IMR-90 (cell line): ENCODE measurements around the gene CSK. TPM values are rescaled to one million over a fixed set of nuclear protein-coding genes. Genes with fewer than 3 reads are reported as not detected.
A peak's percentile ranks its signal among the peaks of the same experiment; 100 is the strongest.

Experiments
- ATAC-seq: fragments of 200-7000 bp; cut with Tn5 transposase; 2 replicates; pipeline ENCODE4 v1.9.1; 2020; ENCODE audit warnings: low read depth, mild to moderate bottlenecking, moderate library complexity
- BruUV-seq: library from RNA; stranded (reverse); fragments of 400-500 nt; replicated peaks from 2 replicates; lab custom pipeline; 2021; lab: Mats Ljungman, UMichigan
- CTCF ChIA-PET: fragments of 300-600 bp; formaldehyde crosslinking; extraction: SDS; loops from one replicate; lab custom pipeline; 2021; ENCODE audit warnings: antibody characterized with exemption; lab: Yijun Ruan, JAX
- POLR2A ChIA-PET: fragments of 300-600 bp; sonication (Branson Sonifier 250); formaldehyde crosslinking; loops from one replicate; lab custom pipeline; 2022; ENCODE audit warnings: antibody characterized with exemption; ENCODE audit not compliant: unreplicated experiment; lab: Charles Lee
- DNase-seq: peaks from one replicate; pipeline ENCODE4 v3.0.0; 2013
- H2AFZ ChIP-seq: replicated peaks from 2 replicates; pipeline ENCODE3; 2013; ENCODE audit warnings: low read length, mild to moderate bottlenecking; ENCODE audit not compliant: poor library complexity
- H2AK5ac ChIP-seq: 2 replicates; pipeline ENCODE4 v1.6.1; 2013; ENCODE audit warnings: low read depth, low read length, inconsistent platforms
- H2AK9ac ChIP-seq: replicated peaks from 2 replicates; pipeline ENCODE3; 2013; ENCODE audit warnings: mild to moderate bottlenecking, low read depth, low read length, moderate library complexity; ENCODE audit not compliant: poor library complexity
- H2BK120ac ChIP-seq: 2 replicates; pipeline ENCODE4 v1.6.1; 2013; ENCODE audit warnings: low read depth, low read length, inconsistent platforms
- H2BK15ac ChIP-seq: 3 replicates; pipeline ENCODE4 v1.6.1; 2013; ENCODE audit warnings: low read depth, low read length, inconsistent platforms
- H2BK20ac ChIP-seq: 2 replicates; pipeline ENCODE4 v1.6.1; 2013; ENCODE audit warnings: low read depth, mild to moderate bottlenecking, inconsistent platforms, low read length, moderate library complexity
- H2BK5ac ChIP-seq: 2 replicates; pipeline ENCODE4 v1.6.1; 2013; ENCODE audit warnings: mild to moderate bottlenecking, low read depth, low read length, inconsistent platforms; ENCODE audit not compliant: poor library complexity, severe bottlenecking
- H3K14ac ChIP-seq: replicated peaks from 2 replicates; pipeline ENCODE4 v1.6.1; 2013; ENCODE audit warnings: low read depth, low read length, inconsistent platforms
- H3K18ac ChIP-seq: 2 replicates; pipeline ENCODE4 v1.6.1; 2013; ENCODE audit warnings: low read depth, low read length, control low read depth
- H3K23ac ChIP-seq: 2 replicates; pipeline ENCODE4 v1.6.1; 2013; ENCODE audit warnings: low read depth, low read length, inconsistent platforms
- H3K27ac ChIP-seq: 2 replicates; pipeline ENCODE4 v1.5.1; 2013; ENCODE audit warnings: mild to moderate bottlenecking, control low read depth, low read length; ENCODE audit not compliant: insufficient read depth
- H3K27me3 ChIP-seq: 2 replicates; pipeline ENCODE4 v1.6.1; 2013; ENCODE audit warnings: low read length; ENCODE audit not compliant: control insufficient read depth, insufficient read depth
- H3K36me3 ChIP-seq: 2 replicates; pipeline ENCODE4 v1.6.1; 2013; ENCODE audit warnings: low read length, mixed read lengths; ENCODE audit not compliant: control insufficient read depth, insufficient read depth
- H3K4ac ChIP-seq: 2 replicates; pipeline ENCODE4 v1.6.1; 2013; ENCODE audit warnings: low read depth, low read length, inconsistent platforms
- H3K4me1 ChIP-seq: 2 replicates; pipeline ENCODE4 v1.6.1; 2013; ENCODE audit warnings: low read length, mixed read lengths; ENCODE audit not compliant: control insufficient read depth, insufficient read depth
- H3K4me2 ChIP-seq: 2 replicates; pipeline ENCODE4 v1.6.1; 2013; ENCODE audit warnings: low read depth, mild to moderate bottlenecking, control low read depth, low read length, moderate library complexity
- H3K4me3 ChIP-seq: 2 replicates; pipeline ENCODE4 v1.5.1; 2013; ENCODE audit warnings: low read depth, mild to moderate bottlenecking, control low read depth, low read length, moderate library complexity; ENCODE audit not compliant: insufficient read depth
- H3K56ac ChIP-seq: 2 replicates; pipeline ENCODE4 v1.6.1; 2013; ENCODE audit warnings: low read length, inconsistent platforms; ENCODE audit not compliant: insufficient read depth; ENCODE audit errors: extremely low read depth
- H3K79me1 ChIP-seq, 2 experiments: 2 replicates each; pipeline ENCODE4 v1.6.1; 2013; ENCODE audit warnings: low read length in 2 of 2, inconsistent platforms in 1 of 2, low read depth in 1 of 2
- H3K9ac ChIP-seq: 2 replicates; pipeline ENCODE4 v1.6.1; 2013; ENCODE audit warnings: low read depth, low read length, control low read depth
- H3K9me1 ChIP-seq: 2 replicates; pipeline ENCODE4 v1.6.1; 2013; ENCODE audit warnings: low read length, inconsistent platforms; ENCODE audit not compliant: insufficient read depth
- H3K9me3 ChIP-seq: 2 replicates; pipeline ENCODE4 v1.6.1; 2013; ENCODE audit warnings: low read length; ENCODE audit not compliant: control insufficient read depth, insufficient read depth
- H4K20me1 ChIP-seq: 2 replicates; pipeline ENCODE4 v1.6.1; 2013; ENCODE audit warnings: low read length, inconsistent platforms; ENCODE audit not compliant: insufficient read depth
- H4K5ac ChIP-seq: 2 replicates; pipeline ENCODE4 v1.6.1; 2013; ENCODE audit warnings: mild to moderate bottlenecking, low read depth, low read length, control low read depth
- H4K8ac ChIP-seq, 2 experiments: 2 replicates each; pipeline ENCODE4 v1.6.1; 2013; ENCODE audit warnings: low read depth in 2 of 2, low read length in 2 of 2, control low read depth in 1 of 2, inconsistent platforms in 1 of 2
- H4K91ac ChIP-seq: 2 replicates; pipeline ENCODE4 v1.6.1; 2013; ENCODE audit warnings: low read depth, low read length, inconsistent platforms; ENCODE audit not compliant: insufficient read depth
- BHLHE40 ChIP-seq: fragments of 150-350 bp; IDR thresholded peaks from 2 replicates; pipeline ENCODE4 v1.6.1; 2016; ENCODE audit warnings: mild to moderate bottlenecking, low read depth, low read length
- CEBPB ChIP-seq: IDR thresholded peaks from 2 replicates; pipeline ENCODE4 v1.6.1; 2012; ENCODE audit warnings: low read depth, low read length, improper control_type of control experiment
- CHD1 ChIP-seq: IDR thresholded peaks from 2 replicates; pipeline ENCODE4 v1.6.1; 2012; ENCODE audit warnings: low read depth, low read length, improper control_type of control experiment
- FOS ChIP-seq: fragments of 150-350 bp; IDR thresholded peaks from 2 replicates; pipeline ENCODE4 v1.6.1; 2016; ENCODE audit warnings: low read depth, low read length
- MAFK ChIP-seq: IDR thresholded peaks from 2 replicates; pipeline ENCODE4 v1.6.1; 2012; ENCODE audit warnings: low read depth, low read length, improper control_type of control experiment
- MXI1 ChIP-seq: IDR thresholded peaks from 2 replicates; pipeline ENCODE4 v1.6.1; 2012; ENCODE audit warnings: low read depth, mild to moderate bottlenecking, low read length, moderate library complexity, borderline replicate concordance
- NFE2L2 ChIP-seq: fragments of 150-350 bp; IDR thresholded peaks from 2 replicates; pipeline ENCODE4 v1.6.1; 2016; ENCODE audit warnings: low read depth, mild to moderate bottlenecking, low read length
- POLR2A ChIP-seq: IDR thresholded peaks from 2 replicates; pipeline ENCODE4 v1.6.1; 2012; ENCODE audit warnings: mild to moderate bottlenecking, low read depth, low read length
- RCOR1 ChIP-seq: IDR thresholded peaks from 2 replicates; pipeline ENCODE4 v1.6.1; 2012; ENCODE audit warnings: mild to moderate bottlenecking, low read length, improper control_type of control experiment; ENCODE audit not compliant: insufficient replicate concordance
- SMC3 ChIP-seq: fragments of 150-350 bp; IDR thresholded peaks from 2 replicates; pipeline ENCODE4 v1.6.1; 2016; ENCODE audit warnings: low read depth, mild to moderate bottlenecking, antibody characterized with exemption, low read length, moderate library complexity
- WGBS, 2 experiments: methylation state at CpG; one replicate each; pipeline versions ENCODE4 v1.1.5 to v1.1.7; 2013; ENCODE audit warnings: missing lambda C conversion rate in 2 of 2; ENCODE audit not compliant: insufficient read length in 1 of 2; ENCODE audit errors: extremely low coverage in 2 of 2; 5-methylcytosine and 5-hydroxymethylcytosine counted together
- dilution Hi-C: fragments of 300-500 bp; cut with HindIII; formaldehyde crosslinking; loops from one replicate; pipeline ENCODE4 v1.14.3; 2018; ENCODE audit warnings: low sequenced_read_pairs; ENCODE audit not compliant: unreplicated experiment
- in situ Hi-C: fragments of 300-500 bp; cut with MboI; formaldehyde crosslinking; loops from 3 replicates; pipeline ENCODE4 v1.14.3; 2019; ENCODE audit warnings: low sequenced_read_pairs, inconsistent platforms, mixed read lengths
- intact Hi-C: fragments of 100-400 bp; cut with micrococcal nuclease; formaldehyde crosslinking; loops from 2 replicates; pipeline ENCODE4 v1.10.0; 2022
- polyA plus RNA-seq, 3 experiments: library from polyadenylated mRNA; depleted of rRNA; stranded (reverse); fragments of >200 nt; gene quantifications; 2 replicates each; pipeline ENCODE4 v1.2.3, GENCODE V29; 2012; ENCODE audit warnings: low replicate concordance in 1 of 3
- total RNA-seq: library from RNA; depleted of rRNA; stranded (reverse); fragments of >200 nt; gene quantifications from 2 replicates; pipeline ENCODE4 v1.2.3, GENCODE V29; 2012
- TF ChIP-seq, protein P1 (sequence below): fragments of 150-350 bp; IDR thresholded peaks from 2 replicates; pipeline ENCODE4 v1.6.1; 2016; ENCODE audit warnings: low read depth, mild to moderate bottlenecking, low read length, moderate library complexity, borderline replicate concordance
- TF ChIP-seq, protein P2 (sequence below): conservative IDR thresholded peaks from 2 replicates; pipeline ENCODE4 v1.5.1; 2012; ENCODE audit warnings: mild to moderate bottlenecking, low read depth, low read length, improper control_type of control experiment

The CSK gene
- total and polyA plus RNA-seq, 2 of the 4 experiments (the other 2 are of a cell fraction): 10.8 to 54.0 TPM

DNA sequence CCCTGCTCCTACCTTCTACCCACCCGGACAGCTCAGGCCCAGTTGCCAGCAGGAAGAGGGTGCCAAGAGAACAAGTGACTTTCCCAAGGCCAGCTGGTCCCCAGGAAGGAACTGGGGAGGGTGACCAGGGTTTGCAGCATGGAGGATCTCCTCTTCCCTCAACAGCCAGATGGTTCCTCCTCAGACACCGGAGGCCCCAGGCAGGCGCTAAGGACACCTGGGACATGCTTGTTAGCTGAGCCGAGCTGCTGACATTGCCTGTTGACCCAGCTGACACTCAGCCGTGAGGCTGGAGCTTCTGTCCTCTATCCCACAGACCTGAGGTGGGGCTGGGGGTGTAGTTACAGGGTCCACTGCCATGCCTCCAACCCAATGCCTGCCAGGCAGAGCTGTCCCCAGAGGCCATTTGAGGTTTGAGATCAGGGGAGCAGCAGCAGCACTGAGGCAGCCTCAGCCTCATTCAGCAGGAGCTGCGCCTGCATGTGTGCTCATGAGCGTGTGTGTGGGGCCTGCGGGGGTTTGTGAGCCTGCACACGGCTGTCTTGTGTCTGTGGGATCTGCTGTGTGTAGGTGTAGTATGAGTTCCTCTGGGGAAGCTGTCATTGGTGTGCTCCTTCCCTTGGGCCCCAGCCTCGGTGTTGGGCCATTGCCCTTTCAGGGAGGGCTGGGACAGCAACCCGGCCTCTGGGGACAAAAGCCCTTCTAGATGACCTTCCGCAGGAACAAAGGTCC is 51.7 kb downstream of the CSK start:
- POLR2A ChIA-PET: no interaction called here
- Histone ChIP-seq H4K91ac (no peak overlapping the region), H2BK15ac (no peak overlapping the region), H3K9ac (no peak overlapping the region), H3K9me1 (no peaks in the 10 kb centered on the region), H2AFZ (no peak overlapping the region), H3K23ac (no peak overlapping the region), H2AK5ac (no peak overlapping the region), H4K8ac (no peak overlapping the region), H3K27ac (no peak overlapping the region), H3K4me3 (no peak overlapping the region), H3K27me3 (peaks cover 5% of the 10 kb centered on the region), H4K20me1 (no peaks in the 10 kb centered on the region; the same call in 1 of the 2 replicates), H2BK5ac (no peak overlapping the region), H3K79me1 (no peaks in the 10 kb centered on the region), H3K9me3 (no peaks in the 10 kb centered on the region), H2BK120ac (no peak overlapping the region), H3K36me3 (peaks cover 3% of the 10 kb centered on the region; the same call in 1 of the 2 replicates), H3K18ac (no peak overlapping the region), H3K4me1 (no peaks in the 10 kb centered on the region), H2AK9ac (peak overlapping the region; percentile 50), H3K14ac (no peak overlapping the region), H4K5ac (no peak overlapping the region), H3K56ac (no peak overlapping the region), H3K4ac (no peak overlapping the region), H2BK20ac (no peak overlapping the region), H3K4me2 (no peak overlapping the region)
- DNase-seq (no peak), ATAC-seq (no peak)
- intact Hi-C loops (no loop called here), dilution Hi-C loops (no loop called here), in situ Hi-C loops (no loop called here)
- whole genome bisulfite sequencing, 2 experiments: 84% methylated on average over 5 of the region's 12 CpGs; no CpG with 5 or more reads in 1 of the 2 experiments
- CTCF ChIA-PET: interaction anchor here (1.3 kb wide), 1 partner anchor 62 kb away, joined by 5 read pairs; no protein-coding TSS in a partner anchor
- TF ChIP-seq MXI1: no peak
- TF ChIP-seq SMC3: no peak
- no peak for TF ChIP-seq CEBPB
- TF ChIP-seq, protein P1, sequence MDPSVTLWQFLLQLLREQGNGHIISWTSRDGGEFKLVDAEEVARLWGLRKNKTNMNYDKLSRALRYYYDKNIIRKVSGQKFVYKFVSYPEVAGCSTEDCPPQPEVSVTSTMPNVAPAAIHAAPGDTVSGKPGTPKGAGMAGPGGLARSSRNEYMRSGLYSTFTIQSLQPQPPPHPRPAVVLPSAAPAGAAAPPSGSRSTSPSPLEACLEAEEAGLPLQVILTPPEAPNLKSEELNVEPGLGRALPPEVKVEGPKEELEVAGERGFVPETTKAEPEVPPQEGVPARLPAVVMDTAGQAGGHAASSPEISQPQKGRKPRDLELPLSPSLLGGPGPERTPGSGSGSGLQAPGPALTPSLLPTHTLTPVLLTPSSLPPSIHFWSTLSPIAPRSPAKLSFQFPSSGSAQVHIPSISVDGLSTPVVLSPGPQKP: no peak
- TF ChIP-seq, protein P2, sequence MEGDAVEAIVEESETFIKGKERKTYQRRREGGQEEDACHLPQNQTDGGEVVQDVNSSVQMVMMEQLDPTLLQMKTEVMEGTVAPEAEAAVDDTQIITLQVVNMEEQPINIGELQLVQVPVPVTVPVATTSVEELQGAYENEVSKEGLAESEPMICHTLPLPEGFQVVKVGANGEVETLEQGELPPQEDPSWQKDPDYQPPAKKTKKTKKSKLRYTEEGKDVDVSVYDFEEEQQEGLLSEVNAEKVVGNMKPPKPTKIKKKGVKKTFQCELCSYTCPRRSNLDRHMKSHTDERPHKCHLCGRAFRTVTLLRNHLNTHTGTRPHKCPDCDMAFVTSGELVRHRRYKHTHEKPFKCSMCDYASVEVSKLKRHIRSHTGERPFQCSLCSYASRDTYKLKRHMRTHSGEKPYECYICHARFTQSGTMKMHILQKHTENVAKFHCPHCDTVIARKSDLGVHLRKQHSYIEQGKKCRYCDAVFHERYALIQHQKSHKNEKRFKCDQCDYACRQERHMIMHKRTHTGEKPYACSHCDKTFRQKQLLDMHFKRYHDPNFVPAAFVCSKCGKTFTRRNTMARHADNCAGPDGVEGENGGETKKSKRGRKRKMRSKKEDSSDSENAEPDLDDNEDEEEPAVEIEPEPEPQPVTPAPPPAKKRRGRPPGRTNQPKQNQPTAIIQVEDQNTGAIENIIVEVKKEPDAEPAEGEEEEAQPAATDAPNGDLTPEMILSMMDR: no peak
- TF ChIP-seq FOS: no peak
- no peak for TF ChIP-seq RCOR1
- no peak for TF ChIP-seq BHLHE40
- TF ChIP-seq MAFK: no peak
- no peak for TF ChIP-seq NFE2L2
- no peak for TF ChIP-seq POLR2A
- no peak for TF ChIP-seq CHD1
- BruUV-seq: no TSS peak
